ENCODE measurements around the gene TNIP1. TPM values are rescaled to one million over a fixed set of nuclear protein-coding genes. Genes with fewer than 3 reads are reported as not detected.

Gene TNIP1
- total and polyA plus RNA-seq, 5 donors from 2014 or later, result 46.9 to 259 (median 61.4) TPM

DNA sequence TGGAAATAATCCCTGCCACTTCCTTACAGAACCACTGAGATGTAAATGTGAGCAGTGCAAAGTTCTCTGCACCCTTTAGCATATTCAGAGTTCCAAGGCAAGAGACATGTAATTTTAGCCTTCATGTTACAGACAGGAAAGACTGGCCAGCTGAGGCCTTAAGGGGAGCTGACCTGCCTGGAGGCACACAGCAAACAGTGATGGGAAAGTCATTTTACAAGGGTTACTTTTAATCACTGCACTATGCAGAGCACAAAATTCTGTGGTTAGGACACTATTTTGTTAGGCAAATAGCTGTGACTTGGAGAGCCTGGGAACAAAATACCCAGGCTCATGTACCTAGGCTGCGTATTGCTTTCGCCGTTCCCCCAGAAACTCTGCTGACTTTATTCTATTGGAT is 30.2 kb upstream of the TNIP1 start:
- Mint-ChIP-seq H3K4me1 (peaks cover 4 to 10% (median 8%) of the 10 kb centered on the region in 4 donors), H3K27ac (peak overlapping the region in 1 of 3 donors; percentile 60), H3K9me3 (no peaks in the 10 kb centered on the region), H3K4me3 (no peak overlapping the region), H3K27me3 (no peaks in the 10 kb centered on the region), H3K36me3 (peaks cover 55% of the 10 kb centered on the region)
- peaks cover 3% of the 10 kb centered on the region for H3K4me1 ChIP-seq (ENCODE audit: control insufficient read depth, insufficient read depth, low read length, poor library complexity, severe bottlenecking)
- H3K9me3 ChIP-seq (ENCODE audit: control insufficient read depth in 2 of 2, low read length in 2 of 2), result no peaks in the 10 kb centered on the region
- DNase-seq, result no peak
- H3K27ac ChIP-seq (ENCODE audit: insufficient read depth, low read length, poor library complexity, severe bottlenecking), result no peak overlapping the region
- peaks cover 88% of the 10 kb centered on the region for H3K36me3 ChIP-seq (ENCODE audit: control insufficient read depth, insufficient read depth, low read length)
- H3K27me3 ChIP-seq (ENCODE audit: control insufficient read depth, insufficient read depth, low read length), result no peaks in the 10 kb centered on the region
- ATAC-seq (ENCODE audit: low read depth in 2 of 2), result no peak
- H3K4me3 ChIP-seq (ENCODE audit: low read depth, low read length), result no peak overlapping the region

DNA sequence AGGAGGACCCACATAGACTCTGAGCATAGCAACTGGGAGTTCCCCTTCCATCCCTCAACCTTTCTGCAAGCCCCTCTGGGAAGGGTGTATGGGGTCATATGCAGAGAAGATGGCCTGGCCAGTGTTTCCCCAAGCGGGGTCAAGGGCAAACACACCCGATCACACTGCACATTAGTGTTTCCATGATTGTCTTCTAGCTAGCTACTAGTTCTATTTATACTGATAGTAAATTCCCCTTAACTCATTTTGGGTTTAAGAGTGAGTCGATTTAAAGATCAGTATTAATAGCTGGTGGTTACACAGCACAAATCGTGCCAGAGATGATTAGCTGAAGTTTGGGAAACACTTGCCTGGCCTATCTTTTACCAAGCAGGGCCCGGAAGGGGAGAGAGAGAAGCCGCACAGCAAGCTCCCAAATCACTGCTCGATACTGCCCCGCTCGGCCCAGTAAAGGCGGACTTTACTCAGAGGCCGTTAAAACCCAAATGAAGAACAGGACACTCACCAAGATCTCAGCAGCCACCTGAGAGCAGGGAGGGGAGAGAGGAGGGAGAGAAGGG is 29.4 kb upstream of the TNIP1 start:
- H3K4me3 ChIP-seq (ENCODE audit: low read depth, low read length), result no peak overlapping the region
- Mint-ChIP-seq H3K27ac (peak overlapping the region in 2 of 3 donors; percentile 10 to 38), H3K9me3 (no peaks in the 10 kb centered on the region), H3K4me3 (no peak overlapping the region), H3K4me1 (peaks cover 0 to 6% (median 6%) of the 10 kb centered on the region in 4 donors), H3K36me3 (peaks cover 57% of the 10 kb centered on the region), H3K27me3 (no peaks in the 10 kb centered on the region)
- ATAC-seq (ENCODE audit: low read depth in 2 of 2) (no peak), DNase-seq (no peak)
- no peaks in the 10 kb centered on the region for H3K27me3 ChIP-seq (ENCODE audit: control insufficient read depth, insufficient read depth, low read length)
- peaks cover 2% of the 10 kb centered on the region for H3K4me1 ChIP-seq (ENCODE audit: control insufficient read depth, insufficient read depth, low read length, poor library complexity, severe bottlenecking)
- H3K27ac ChIP-seq (ENCODE audit: insufficient read depth, low read length, poor library complexity, severe bottlenecking), result no peak overlapping the region
- no peaks in the 10 kb centered on the region for H3K9me3 ChIP-seq (ENCODE audit: control insufficient read depth in 2 of 2, low read length in 2 of 2)
- H3K36me3 ChIP-seq (ENCODE audit: control insufficient read depth, insufficient read depth, low read length), result peaks cover 90% of the 10 kb centered on the region

- Histone ChIP-seq H3K4me1 (ENCODE audit: control insufficient read depth, insufficient read depth, low read length, poor library complexity, severe bottlenecking) (no peaks in the 10 kb centered on the region), H3K27ac (ENCODE audit: insufficient read depth, low read length, poor library complexity, severe bottlenecking) (no peak overlapping the region), H3K36me3 (ENCODE audit: control insufficient read depth, insufficient read depth, low read length) (peaks cover 94% of the 10 kb centered on the region), H3K4me3 (ENCODE audit: low read depth, low read length) (no peak overlapping the region), H3K27me3 (ENCODE audit: control insufficient read depth, insufficient read depth, low read length) (no peaks in the 10 kb centered on the region), H3K9me3 (ENCODE audit: control insufficient read depth in 2 of 2, low read length in 2 of 2) (no peaks in the 10 kb centered on the region)
- Mint-ChIP-seq H3K36me3 (peaks cover 62% of the 10 kb centered on the region), H3K4me3 (no peak overlapping the region), H3K27me3 (no peaks in the 10 kb centered on the region), H3K9me3 (no peaks in the 10 kb centered on the region), H3K4me1 (peaks cover 0 to 3% (median 0%) of the 10 kb centered on the region in 4 donors), H3K27ac (peak overlapping the region in 1 of 3 donors; percentile 51)
- DNase-seq (no peak), ATAC-seq (ENCODE audit: low read depth in 2 of 2) (no peak)
Observed at GRCh38 chr5:151108566-151108965, 27.7 kb upstream of the TNIP1 start.

DNA sequence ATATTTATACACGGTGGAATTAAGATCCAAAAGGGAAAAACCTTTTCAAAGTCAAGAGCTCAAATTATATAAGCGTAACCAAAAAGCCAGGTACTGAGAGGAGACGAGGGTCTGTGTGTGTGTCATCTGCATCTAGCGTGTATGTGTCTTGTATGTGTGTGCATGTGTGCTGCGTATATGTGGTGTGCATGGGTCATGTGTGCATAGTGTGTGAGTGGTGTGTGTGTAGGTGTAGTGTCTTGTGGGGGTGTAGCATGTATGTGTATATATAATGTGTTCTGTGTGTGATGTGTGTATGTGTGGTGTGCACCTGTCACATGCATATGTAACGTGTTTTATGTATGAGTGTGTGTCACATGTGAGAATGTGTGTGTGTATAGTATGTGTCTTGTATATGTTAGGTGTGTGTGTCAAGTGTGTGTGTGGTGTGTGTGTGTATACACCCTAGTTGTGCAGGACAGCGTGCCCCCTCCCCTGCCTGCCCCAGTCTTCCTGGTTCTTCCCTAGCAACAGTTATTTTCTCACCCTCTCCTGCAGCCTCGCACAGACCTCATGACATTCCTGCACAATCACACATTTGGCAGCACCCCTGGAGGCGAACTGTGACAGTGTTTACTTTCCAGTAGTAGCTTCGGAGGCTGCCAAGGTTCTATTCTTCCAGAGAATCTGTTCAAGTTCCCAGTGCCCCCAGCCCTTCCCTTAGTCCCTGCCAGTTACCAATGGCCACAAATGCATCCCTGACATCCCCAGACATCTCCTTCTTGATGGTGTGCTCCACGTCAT is 27.1 kb upstream of the TNIP1 start:
- DNase-seq (no peak), ATAC-seq (ENCODE audit: low read depth in 2 of 2) (no peak)
- Histone ChIP-seq H3K9me3 (ENCODE audit: control insufficient read depth in 2 of 2, low read length in 2 of 2) (no peaks in the 10 kb centered on the region), H3K27ac (ENCODE audit: insufficient read depth, low read length, poor library complexity, severe bottlenecking) (no peak overlapping the region), H3K4me3 (ENCODE audit: low read depth, low read length) (no peak overlapping the region), H3K36me3 (ENCODE audit: control insufficient read depth, insufficient read depth, low read length) (peaks cover 96% of the 10 kb centered on the region), H3K4me1 (ENCODE audit: control insufficient read depth, insufficient read depth, low read length, poor library complexity, severe bottlenecking) (no peaks in the 10 kb centered on the region), H3K27me3 (ENCODE audit: control insufficient read depth, insufficient read depth, low read length) (no peaks in the 10 kb centered on the region)
- no peaks in the 10 kb centered on the region for H3K9me3 Mint-ChIP-seq
- peaks cover 0 to 3% (median 0%) of the 10 kb centered on the region in 4 donors for H3K4me1 Mint-ChIP-seq
- no peak overlapping the region for H3K4me3 Mint-ChIP-seq
- H3K27ac Mint-ChIP-seq, result peak overlapping the region in 2 of 3 donors; percentile 10 to 51
- H3K27me3 Mint-ChIP-seq, result no peaks in the 10 kb centered on the region
- peaks cover 62% of the 10 kb centered on the region for H3K36me3 Mint-ChIP-seq

DNA sequence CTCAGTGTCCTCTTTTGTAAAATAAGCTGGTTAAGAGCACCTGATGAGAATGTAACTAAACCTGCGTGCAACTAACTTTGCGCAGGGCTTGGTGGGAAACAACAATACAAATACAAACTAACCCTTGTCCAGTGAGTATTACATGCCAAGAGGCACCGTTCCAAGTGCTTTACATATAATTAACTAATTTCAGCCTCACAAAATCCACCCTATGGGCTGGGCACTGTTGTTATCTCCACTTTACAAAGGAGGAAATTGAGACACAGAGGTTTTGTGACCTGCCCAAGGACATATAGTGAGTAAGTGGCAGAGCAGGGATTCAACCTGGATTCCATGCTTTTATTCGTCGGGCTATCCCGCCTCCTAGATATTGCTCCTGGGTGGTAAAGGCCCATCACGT is 26.2 kb upstream of the TNIP1 start:
- Mint-ChIP-seq H3K27ac (no peak overlapping the region), H3K4me3 (no peak overlapping the region), H3K4me1 (peaks cover 0 to 3% (median 0%) of the 10 kb centered on the region in 4 donors), H3K36me3 (peaks cover 57% of the 10 kb centered on the region), H3K9me3 (no peaks in the 10 kb centered on the region), H3K27me3 (no peaks in the 10 kb centered on the region)
- ATAC-seq (ENCODE audit: low read depth in 2 of 2) (no peak), DNase-seq (no peak)
- no peak overlapping the region for H3K27ac ChIP-seq (ENCODE audit: insufficient read depth, low read length, poor library complexity, severe bottlenecking)
- H3K4me3 ChIP-seq (ENCODE audit: low read depth, low read length), result no peak overlapping the region
- no peaks in the 10 kb centered on the region for H3K9me3 ChIP-seq (ENCODE audit: control insufficient read depth in 2 of 2, low read length in 2 of 2)
- peaks cover 97% of the 10 kb centered on the region for H3K36me3 ChIP-seq (ENCODE audit: control insufficient read depth, insufficient read depth, low read length)
- no peaks in the 10 kb centered on the region for H3K27me3 ChIP-seq (ENCODE audit: control insufficient read depth, insufficient read depth, low read length)
- H3K4me1 ChIP-seq (ENCODE audit: control insufficient read depth, insufficient read depth, low read length, poor library complexity, severe bottlenecking), result no peaks in the 10 kb centered on the region

- Mint-ChIP-seq H3K4me1 (peaks cover 0 to 5% (median 3%) of the 10 kb centered on the region in 4 donors), H3K27ac (peak overlapping the region in 2 of 3 donors; percentile 72 to 92), H3K4me3 (no peak overlapping the region), H3K9me3 (no peaks in the 10 kb centered on the region), H3K27me3 (no peaks in the 10 kb centered on the region), H3K36me3 (peaks cover 63% of the 10 kb centered on the region)
- no peaks in the 10 kb centered on the region for H3K9me3 ChIP-seq (ENCODE audit: control insufficient read depth in 2 of 2, low read length in 2 of 2)
- no peaks in the 10 kb centered on the region for H3K4me1 ChIP-seq (ENCODE audit: control insufficient read depth, insufficient read depth, low read length, poor library complexity, severe bottlenecking)
- no peak overlapping the region for H3K27ac ChIP-seq (ENCODE audit: insufficient read depth, low read length, poor library complexity, severe bottlenecking)
- peaks cover 98% of the 10 kb centered on the region for H3K36me3 ChIP-seq (ENCODE audit: control insufficient read depth, insufficient read depth, low read length)
- H3K4me3 ChIP-seq (ENCODE audit: low read depth, low read length), result no peak overlapping the region
- DNase-seq (no peak), ATAC-seq (ENCODE audit: low read depth in 2 of 2) (no peak)
- H3K27me3 ChIP-seq (ENCODE audit: control insufficient read depth, insufficient read depth, low read length), result no peaks in the 10 kb centered on the region
Observed at GRCh38 chr5:151106509-151106908, 25.7 kb upstream of the TNIP1 start.

- peaks cover 65% of the 10 kb centered on the region for H3K36me3 Mint-ChIP-seq
- H3K9me3 Mint-ChIP-seq, result no peaks in the 10 kb centered on the region
- DNase-seq (no peak), ATAC-seq (ENCODE audit: low read depth in 2 of 2) (no peak)
- peak overlapping the region in 1 of 3 donors; percentile 92 for H3K27ac Mint-ChIP-seq
- no peaks in the 10 kb centered on the region for H3K27me3 Mint-ChIP-seq
- Histone ChIP-seq H3K36me3 (ENCODE audit: control insufficient read depth, insufficient read depth, low read length) (peaks cover 98% of the 10 kb centered on the region), H3K27me3 (ENCODE audit: control insufficient read depth, insufficient read depth, low read length) (no peaks in the 10 kb centered on the region), H3K4me1 (ENCODE audit: control insufficient read depth, insufficient read depth, low read length, poor library complexity, severe bottlenecking) (no peaks in the 10 kb centered on the region), H3K27ac (ENCODE audit: insufficient read depth, low read length, poor library complexity, severe bottlenecking) (no peak overlapping the region), H3K4me3 (ENCODE audit: low read depth, low read length) (no peak overlapping the region), H3K9me3 (ENCODE audit: control insufficient read depth in 2 of 2, low read length in 2 of 2) (no peaks in the 10 kb centered on the region)
- H3K4me3 Mint-ChIP-seq, result no peak overlapping the region
- H3K4me1 Mint-ChIP-seq, result peaks cover 0 to 5% (median 3%) of the 10 kb centered on the region in 4 donors
Observed at GRCh38 chr5:151106043-151106442, 25.2 kb upstream of the TNIP1 start.

- no peak for ATAC-seq (ENCODE audit: low read depth in 2 of 2)
- no peak for DNase-seq
- H3K36me3 ChIP-seq (ENCODE audit: control insufficient read depth, insufficient read depth, low read length), result peaks cover 98% of the 10 kb centered on the region
- no peak overlapping the region for H3K27ac Mint-ChIP-seq
- H3K27me3 ChIP-seq (ENCODE audit: control insufficient read depth, insufficient read depth, low read length), result no peaks in the 10 kb centered on the region
- peaks cover 0 to 8% (median 3%) of the 10 kb centered on the region in 4 donors for H3K4me1 Mint-ChIP-seq
- no peak overlapping the region for H3K4me3 Mint-ChIP-seq
- H3K27me3 Mint-ChIP-seq, result no peaks in the 10 kb centered on the region
- no peaks in the 10 kb centered on the region for H3K9me3 Mint-ChIP-seq
- no peaks in the 10 kb centered on the region for H3K4me1 ChIP-seq (ENCODE audit: control insufficient read depth, insufficient read depth, low read length, poor library complexity, severe bottlenecking)
- H3K27ac ChIP-seq (ENCODE audit: insufficient read depth, low read length, poor library complexity, severe bottlenecking), result no peak overlapping the region
- H3K36me3 Mint-ChIP-seq, result peaks cover 65% of the 10 kb centered on the region
- H3K4me3 ChIP-seq (ENCODE audit: low read depth, low read length), result no peak overlapping the region
- H3K9me3 ChIP-seq (ENCODE audit: control insufficient read depth in 2 of 2, low read length in 2 of 2), result no peaks in the 10 kb centered on the region
Observed at GRCh38 chr5:151105561-151105960, 24.7 kb upstream of the TNIP1 start.

All from CD4-positive, CD25-positive, alpha-beta regulatory T cell (primary cell).